ENCODE results near the gene NR5A2.

DNA sequence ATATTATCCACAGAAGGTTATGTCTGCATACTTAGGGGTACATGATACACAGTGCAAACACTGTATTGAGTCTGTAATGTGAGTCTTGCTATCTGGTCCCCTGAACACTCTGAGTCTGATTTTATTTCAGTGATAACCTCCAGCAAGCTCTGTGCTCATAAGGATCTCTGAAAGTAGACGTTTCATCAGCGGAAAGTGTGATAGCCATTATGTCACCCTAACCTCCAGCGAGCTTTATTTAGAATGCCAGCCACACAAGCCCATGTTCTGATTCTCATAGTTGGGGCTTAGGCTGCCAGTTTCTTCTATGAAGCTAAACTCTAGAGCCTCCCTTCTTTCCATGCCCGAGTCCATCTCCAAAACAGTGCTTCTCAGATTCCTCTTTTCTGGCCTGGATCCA is 3.3 kb downstream of the NR5A2 start:
- no peak for TF ChIP-seq FOXM1 (IDR thresholded peaks at IDR 0.05; ENCODE audit: borderline replicate concordance)
- no peak for TF ChIP-seq FOXK2 (IDR thresholded peaks at IDR 0.05)
- no peak for TF ChIP-seq FOXA1 (IDR thresholded peaks at IDR 0.05)
- no peak for TF ChIP-seq HDGF (IDR thresholded peaks at IDR 0.05; ENCODE audit: borderline replicate concordance)
- TF ChIP-seq ELF4 (IDR thresholded peaks at IDR 0.05), result no peak
- no peak for TF ChIP-seq ZNF384 (IDR thresholded peaks at IDR 0.05)
- no peak for TF ChIP-seq SUZ12 (IDR thresholded peaks at IDR 0.05)
- no peak for TF ChIP-seq TARDBP (IDR thresholded peaks at IDR 0.05)
- TF ChIP-seq BHLHE40 (IDR thresholded peaks at IDR 0.05; ENCODE audit: borderline replicate concordance), result no peak
- TF ChIP-seq LEF1 (IDR thresholded peaks at IDR 0.05; ENCODE audit: borderline replicate concordance), result no peak
- no peak for TF ChIP-seq SP1 (IDR thresholded peaks at IDR 0.05)
- TF ChIP-seq CTBP1 (IDR thresholded peaks at IDR 0.05; ENCODE audit: borderline replicate concordance), result no peak

Data from HEK293T (cell line).